ENCODE measurements around the gene CCNDBP1. TPM values are rescaled to one million over a fixed set of nuclear protein-coding genes. Genes with fewer than 3 reads are reported as not detected.
"Not testable (repeated sequence)": the region's sequence is repeated elsewhere in the genome, so short reads cannot be mapped to it uniquely, and the experiment has no call there.

Gene CCNDBP1
- total and polyA plus RNA-seq, 2 experiments from 2014 or later, result 23.9 to 33.5 TPM

DNA sequence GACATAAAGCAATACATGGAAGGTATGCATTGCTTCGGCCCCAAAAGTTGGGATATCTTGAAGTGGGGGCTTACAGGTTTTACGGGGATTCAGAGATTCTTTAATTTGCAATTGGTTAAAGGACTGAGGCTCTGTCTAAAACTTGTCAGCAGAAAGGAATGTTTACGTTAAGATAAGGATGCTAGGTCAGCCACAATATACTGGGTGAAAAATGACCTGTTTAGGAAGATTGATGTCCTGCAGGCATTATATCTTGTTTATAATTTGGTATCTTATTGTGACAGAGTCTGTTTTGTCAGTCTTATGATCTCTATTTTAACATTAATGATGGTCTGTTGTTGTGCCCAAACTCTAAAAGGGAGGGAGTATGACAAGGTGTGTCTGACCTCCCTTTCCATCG lies 15.3 kb upstream of the CCNDBP1 start:
- peaks cover 37% of the 10 kb centered on the region for H3K9me3 Mint-ChIP-seq
- peaks cover 51% of the 10 kb centered on the region for H3K36me3 Mint-ChIP-seq (ENCODE audit: low read depth)
- H3K4me1 Mint-ChIP-seq, result peaks cover 6% of the 10 kb centered on the region; the same call in 1 of the 3 replicates
- no peak overlapping the region for H2AFZ ChIP-seq
- peaks cover 5% of the 10 kb centered on the region; the same call in 1 of the 2 replicates for H3K4me1 ChIP-seq (ENCODE audit: insufficient read depth)
- no peaks in the 10 kb centered on the region; the same call in 1 of the 2 replicates for H3K9me2 ChIP-seq (ENCODE audit: insufficient read depth)
- H3K36me3 ChIP-seq (ENCODE audit: insufficient read depth), result peaks cover 12% of the 10 kb centered on the region
- DNase-seq (ENCODE audit: low spot score) (no peak), ATAC-seq (no peak)
- H3K79me2 ChIP-seq (replicated peaks; ENCODE audit: insufficient read depth), result no peaks in the 10 kb centered on the region
- no peaks in the 10 kb centered on the region for H3F3A ChIP-seq (replicated peaks; ENCODE audit: low read depth)
- no peak overlapping the region for H3K4me3 ChIP-seq
- H3K27me3 Mint-ChIP-seq (ENCODE audit: insufficient read depth, low read depth, poor library complexity), result peaks cover 4% of the 10 kb centered on the region
- H3K4me3 Mint-ChIP-seq, result no peak overlapping the region
- no peak overlapping the region for H3K4me2 ChIP-seq
- H3K27me3 ChIP-seq (ENCODE audit: insufficient read depth), result no peaks in the 10 kb centered on the region
- H4K20me1 ChIP-seq (replicated peaks; ENCODE audit: insufficient read depth), result no peaks in the 10 kb centered on the region
- no peak for TF ChIP-seq ZNF331 (CRISPR knock-in tag; IDR thresholded peaks at IDR 0.05; ENCODE audit: low read depth)
- TF ChIP-seq, protein P1, sequence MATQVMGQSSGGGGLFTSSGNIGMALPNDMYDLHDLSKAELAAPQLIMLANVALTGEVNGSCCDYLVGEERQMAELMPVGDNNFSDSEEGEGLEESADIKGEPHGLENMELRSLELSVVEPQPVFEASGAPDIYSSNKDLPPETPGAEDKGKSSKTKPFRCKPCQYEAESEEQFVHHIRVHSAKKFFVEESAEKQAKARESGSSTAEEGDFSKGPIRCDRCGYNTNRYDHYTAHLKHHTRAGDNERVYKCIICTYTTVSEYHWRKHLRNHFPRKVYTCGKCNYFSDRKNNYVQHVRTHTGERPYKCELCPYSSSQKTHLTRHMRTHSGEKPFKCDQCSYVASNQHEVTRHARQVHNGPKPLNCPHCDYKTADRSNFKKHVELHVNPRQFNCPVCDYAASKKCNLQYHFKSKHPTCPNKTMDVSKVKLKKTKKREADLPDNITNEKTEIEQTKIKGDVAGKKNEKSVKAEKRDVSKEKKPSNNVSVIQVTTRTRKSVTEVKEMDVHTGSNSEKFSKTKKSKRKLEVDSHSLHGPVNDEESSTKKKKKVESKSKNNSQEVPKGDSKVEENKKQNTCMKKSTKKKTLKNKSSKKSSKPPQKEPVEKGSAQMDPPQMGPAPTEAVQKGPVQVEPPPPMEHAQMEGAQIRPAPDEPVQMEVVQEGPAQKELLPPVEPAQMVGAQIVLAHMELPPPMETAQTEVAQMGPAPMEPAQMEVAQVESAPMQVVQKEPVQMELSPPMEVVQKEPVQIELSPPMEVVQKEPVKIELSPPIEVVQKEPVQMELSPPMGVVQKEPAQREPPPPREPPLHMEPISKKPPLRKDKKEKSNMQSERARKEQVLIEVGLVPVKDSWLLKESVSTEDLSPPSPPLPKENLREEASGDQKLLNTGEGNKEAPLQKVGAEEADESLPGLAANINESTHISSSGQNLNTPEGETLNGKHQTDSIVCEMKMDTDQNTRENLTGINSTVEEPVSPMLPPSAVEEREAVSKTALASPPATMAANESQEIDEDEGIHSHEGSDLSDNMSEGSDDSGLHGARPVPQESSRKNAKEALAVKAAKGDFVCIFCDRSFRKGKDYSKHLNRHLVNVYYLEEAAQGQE (IDR thresholded peaks at IDR 0.05; ENCODE audit: unreplicated experiment), result no peak
- no peak for TF ChIP-seq NANOG (IDR thresholded peaks at IDR 0.05; ENCODE audit: borderline replicate concordance)
- no peak for TF ChIP-seq ZNF114 (CRISPR knock-in tag; IDR thresholded peaks at IDR 0.05)
- H3K27ac ChIP-seq (ENCODE audit: low read depth), result no peak overlapping the region
- no peak overlapping the region for H3K27ac Mint-ChIP-seq

DNA sequence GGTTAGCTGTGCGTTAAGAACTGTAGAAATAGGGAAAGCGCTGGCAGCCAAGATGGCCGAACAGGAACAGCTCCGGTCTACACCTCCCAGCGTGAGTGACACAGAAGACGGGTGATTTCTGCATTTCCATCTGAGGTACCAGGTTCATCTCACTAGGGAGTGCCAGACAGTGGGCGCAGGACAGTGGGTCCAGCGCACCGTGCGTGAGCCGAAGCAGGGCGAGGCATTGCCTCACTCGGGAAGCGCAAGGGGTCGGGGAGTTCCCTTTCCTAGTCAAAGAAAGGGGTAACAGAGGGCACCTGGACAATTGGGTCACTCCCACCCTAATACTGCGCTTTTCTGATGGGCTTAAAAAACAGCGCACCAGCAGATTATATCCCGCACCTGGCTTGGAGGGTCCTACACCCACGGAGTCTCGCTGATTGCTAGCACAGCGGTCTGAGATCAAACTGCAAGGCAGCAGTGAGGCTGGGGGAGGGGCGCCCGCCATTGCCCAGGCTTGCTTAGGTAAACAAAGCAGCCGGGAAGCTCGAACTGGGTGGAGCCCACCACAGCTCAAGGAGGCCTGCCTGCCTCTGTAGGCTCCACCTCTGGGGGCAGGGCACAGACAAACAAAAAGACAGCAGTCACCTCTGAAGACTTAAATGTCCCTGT lies 9.4 kb upstream of the CCNDBP1 start:
- not testable (repeated sequence) for H4K20me1 ChIP-seq (replicated peaks; ENCODE audit: insufficient read depth); H3K4me3 ChIP-seq; H3K4me2 ChIP-seq; H3K27ac ChIP-seq (ENCODE audit: low read depth); H3K4me1 Mint-ChIP-seq; H3K4me1 ChIP-seq (ENCODE audit: insufficient read depth); H3K27me3 ChIP-seq (ENCODE audit: insufficient read depth); ATAC-seq; H2AFZ ChIP-seq; H3F3A ChIP-seq (replicated peaks; ENCODE audit: low read depth); H3K27ac Mint-ChIP-seq; H3K9me2 ChIP-seq (ENCODE audit: insufficient read depth); H3K79me2 ChIP-seq (replicated peaks; ENCODE audit: insufficient read depth); H3K4me3 Mint-ChIP-seq; DNase-seq (ENCODE audit: low spot score); H3K27me3 Mint-ChIP-seq (ENCODE audit: insufficient read depth, low read depth, poor library complexity)
- Mint-ChIP-seq H3K9me3 (peaks cover 35% of the 10 kb centered on the region), H3K36me3 (ENCODE audit: low read depth) (peaks cover 43% of the 10 kb centered on the region)
- H3K36me3 ChIP-seq (ENCODE audit: insufficient read depth), result peaks cover 18% of the 10 kb centered on the region

- H2AFZ ChIP-seq; H3K9me2 ChIP-seq (ENCODE audit: insufficient read depth); H3K27me3 ChIP-seq (ENCODE audit: insufficient read depth); ATAC-seq; H3K27ac ChIP-seq (ENCODE audit: low read depth); H3K4me1 ChIP-seq (ENCODE audit: insufficient read depth); H3K4me1 Mint-ChIP-seq; H3K79me2 ChIP-seq (replicated peaks; ENCODE audit: insufficient read depth); DNase-seq (ENCODE audit: low spot score); H4K20me1 ChIP-seq (replicated peaks; ENCODE audit: insufficient read depth); H3K4me3 ChIP-seq; H3K4me3 Mint-ChIP-seq; H3K4me2 ChIP-seq; H3K27me3 Mint-ChIP-seq (ENCODE audit: insufficient read depth, low read depth, poor library complexity); H3K27ac Mint-ChIP-seq; H3F3A ChIP-seq (replicated peaks; ENCODE audit: low read depth): not testable (repeated sequence)
- H3K9me3 Mint-ChIP-seq, result peaks cover 35% of the 10 kb centered on the region
- H3K36me3 Mint-ChIP-seq (ENCODE audit: low read depth), result peaks cover 37% of the 10 kb centered on the region
- peaks cover 16% of the 10 kb centered on the region for H3K36me3 ChIP-seq (ENCODE audit: insufficient read depth)
Observed at GRCh38 chr15:43177147-43177546, 8.1 kb upstream of the CCNDBP1 start.
